Measurements from ENCODE around the gene SCAMP2. TPM values are rescaled to one million over a fixed set of nuclear protein-coding genes. Genes with fewer than 3 reads are reported as not detected.

The SCAMP2 gene
- total and polyA plus RNA-seq, 2 experiments from 2014 or later, result 34.7 to 51.3 TPM

DNA sequence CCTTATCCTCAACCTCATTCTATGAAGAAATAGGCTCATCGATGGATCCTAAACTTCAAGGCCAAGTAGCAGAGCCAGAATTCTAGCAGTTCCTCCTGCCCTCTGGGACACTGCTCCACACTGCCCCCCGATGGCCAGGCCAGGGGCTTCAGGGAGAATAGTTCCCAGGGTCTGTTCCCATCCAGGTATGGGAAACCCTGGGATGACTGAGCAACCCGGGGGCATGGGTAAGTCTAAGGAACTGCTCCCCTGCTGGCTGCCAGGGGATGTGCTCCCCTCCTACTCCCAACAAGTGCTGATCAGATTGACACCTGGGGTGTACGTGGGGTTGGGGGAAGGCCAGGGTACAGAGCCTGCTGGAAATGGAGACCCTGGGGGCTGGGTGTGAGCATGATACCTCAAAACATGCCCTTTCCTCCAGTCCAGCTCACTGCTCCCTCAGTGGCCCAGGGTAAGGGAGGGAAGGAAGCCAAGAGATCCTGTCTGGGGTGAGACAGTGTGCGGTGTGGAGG lies 37.8 kb downstream of the SCAMP2 start (continued):
- TF ChIP-seq, protein P1, sequence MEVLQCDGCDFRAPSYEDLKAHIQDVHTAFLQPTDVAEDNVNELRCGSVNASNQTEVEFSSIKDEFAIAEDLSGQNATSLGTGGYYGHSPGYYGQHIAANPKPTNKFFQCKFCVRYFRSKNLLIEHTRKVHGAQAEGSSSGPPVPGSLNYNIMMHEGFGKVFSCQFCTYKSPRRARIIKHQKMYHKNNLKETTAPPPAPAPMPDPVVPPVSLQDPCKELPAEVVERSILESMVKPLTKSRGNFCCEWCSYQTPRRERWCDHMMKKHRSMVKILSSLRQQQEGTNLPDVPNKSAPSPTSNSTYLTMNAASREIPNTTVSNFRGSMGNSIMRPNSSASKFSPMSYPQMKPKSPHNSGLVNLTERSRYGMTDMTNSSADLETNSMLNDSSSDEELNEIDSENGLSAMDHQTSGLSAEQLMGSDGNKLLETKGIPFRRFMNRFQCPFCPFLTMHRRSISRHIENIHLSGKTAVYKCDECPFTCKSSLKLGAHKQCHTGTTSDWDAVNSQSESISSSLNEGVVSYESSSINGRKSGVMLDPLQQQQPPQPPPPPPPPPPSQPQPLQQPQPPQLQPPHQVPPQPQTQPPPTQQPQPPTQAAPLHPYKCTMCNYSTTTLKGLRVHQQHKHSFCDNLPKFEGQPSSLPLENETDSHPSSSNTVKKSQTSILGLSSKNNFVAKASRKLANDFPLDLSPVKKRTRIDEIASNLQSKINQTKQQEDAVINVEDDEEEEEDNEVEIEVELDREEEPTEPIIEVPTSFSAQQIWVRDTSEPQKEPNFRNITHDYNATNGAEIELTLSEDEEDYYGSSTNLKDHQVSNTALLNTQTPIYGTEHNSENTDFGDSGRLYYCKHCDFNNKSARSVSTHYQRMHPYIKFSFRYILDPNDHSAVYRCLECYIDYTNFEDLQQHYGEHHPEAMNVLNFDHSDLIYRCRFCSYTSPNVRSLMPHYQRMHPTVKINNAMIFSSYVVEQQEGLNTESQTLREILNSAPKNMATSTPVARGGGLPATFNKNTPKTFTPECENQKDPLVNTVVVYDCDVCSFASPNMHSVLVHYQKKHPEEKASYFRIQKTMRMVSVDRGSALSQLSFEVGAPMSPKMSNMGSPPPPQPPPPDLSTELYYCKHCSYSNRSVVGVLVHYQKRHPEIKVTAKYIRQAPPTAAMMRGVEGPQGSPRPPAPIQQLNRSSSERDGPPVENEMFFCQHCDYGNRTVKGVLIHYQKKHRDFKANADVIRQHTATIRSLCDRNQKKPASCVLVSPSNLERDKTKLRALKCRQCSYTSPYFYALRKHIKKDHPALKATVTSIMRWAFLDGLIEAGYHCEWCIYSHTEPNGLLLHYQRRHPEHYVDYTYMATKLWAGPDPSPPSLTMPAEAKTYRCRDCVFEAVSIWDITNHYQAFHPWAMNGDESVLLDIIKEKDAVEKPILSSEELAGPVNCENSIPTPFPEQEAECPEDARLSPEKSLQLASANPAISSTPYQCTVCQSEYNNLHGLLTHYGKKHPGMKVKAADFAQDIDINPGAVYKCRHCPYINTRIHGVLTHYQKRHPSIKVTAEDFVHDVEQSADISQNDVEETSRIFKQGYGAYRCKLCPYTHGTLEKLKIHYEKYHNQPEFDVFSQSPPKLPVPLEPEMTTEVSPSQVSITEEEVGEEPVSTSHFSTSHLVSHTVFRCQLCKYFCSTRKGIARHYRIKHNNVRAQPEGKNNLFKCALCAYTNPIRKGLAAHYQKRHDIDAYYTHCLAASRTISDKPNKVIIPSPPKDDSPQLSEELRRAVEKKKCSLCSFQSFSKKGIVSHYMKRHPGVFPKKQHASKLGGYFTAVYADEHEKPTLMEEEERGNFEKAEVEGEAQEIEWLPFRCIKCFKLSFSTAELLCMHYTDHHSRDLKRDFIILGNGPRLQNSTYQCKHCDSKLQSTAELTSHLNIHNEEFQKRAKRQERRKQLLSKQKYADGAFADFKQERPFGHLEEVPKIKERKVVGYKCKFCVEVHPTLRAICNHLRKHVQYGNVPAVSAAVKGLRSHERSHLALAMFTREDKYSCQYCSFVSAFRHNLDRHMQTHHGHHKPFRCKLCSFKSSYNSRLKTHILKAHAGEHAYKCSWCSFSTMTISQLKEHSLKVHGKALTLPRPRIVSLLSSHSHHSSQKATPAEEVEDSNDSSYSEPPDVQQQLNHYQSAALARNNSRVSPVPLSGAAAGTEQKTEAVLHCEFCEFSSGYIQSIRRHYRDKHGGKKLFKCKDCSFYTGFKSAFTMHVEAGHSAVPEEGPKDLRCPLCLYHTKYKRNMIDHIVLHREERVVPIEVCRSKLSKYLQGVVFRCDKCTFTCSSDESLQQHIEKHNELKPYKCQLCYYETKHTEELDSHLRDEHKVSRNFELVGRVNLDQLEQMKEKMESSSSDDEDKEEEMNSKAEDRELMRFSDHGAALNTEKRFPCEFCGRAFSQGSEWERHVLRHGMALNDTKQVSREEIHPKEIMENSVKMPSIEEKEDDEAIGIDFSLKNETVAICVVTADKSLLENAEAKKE (CRISPR knock-in tag; IDR thresholded peaks at IDR 0.05), result no peak
- no peak for TF ChIP-seq POLR2AphosphoS5 (IDR thresholded peaks at IDR 0.05; ENCODE audit: low read depth)
- no peak for TF ChIP-seq ZNF331 (CRISPR knock-in tag; IDR thresholded peaks at IDR 0.05; ENCODE audit: low read depth)
- TF ChIP-seq, protein P2, sequence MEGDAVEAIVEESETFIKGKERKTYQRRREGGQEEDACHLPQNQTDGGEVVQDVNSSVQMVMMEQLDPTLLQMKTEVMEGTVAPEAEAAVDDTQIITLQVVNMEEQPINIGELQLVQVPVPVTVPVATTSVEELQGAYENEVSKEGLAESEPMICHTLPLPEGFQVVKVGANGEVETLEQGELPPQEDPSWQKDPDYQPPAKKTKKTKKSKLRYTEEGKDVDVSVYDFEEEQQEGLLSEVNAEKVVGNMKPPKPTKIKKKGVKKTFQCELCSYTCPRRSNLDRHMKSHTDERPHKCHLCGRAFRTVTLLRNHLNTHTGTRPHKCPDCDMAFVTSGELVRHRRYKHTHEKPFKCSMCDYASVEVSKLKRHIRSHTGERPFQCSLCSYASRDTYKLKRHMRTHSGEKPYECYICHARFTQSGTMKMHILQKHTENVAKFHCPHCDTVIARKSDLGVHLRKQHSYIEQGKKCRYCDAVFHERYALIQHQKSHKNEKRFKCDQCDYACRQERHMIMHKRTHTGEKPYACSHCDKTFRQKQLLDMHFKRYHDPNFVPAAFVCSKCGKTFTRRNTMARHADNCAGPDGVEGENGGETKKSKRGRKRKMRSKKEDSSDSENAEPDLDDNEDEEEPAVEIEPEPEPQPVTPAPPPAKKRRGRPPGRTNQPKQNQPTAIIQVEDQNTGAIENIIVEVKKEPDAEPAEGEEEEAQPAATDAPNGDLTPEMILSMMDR (conservative IDR thresholded peaks at IDR 0.05; ENCODE audit: low read depth in 2 of 2), result peak; percentile 88 to 98

DNA sequence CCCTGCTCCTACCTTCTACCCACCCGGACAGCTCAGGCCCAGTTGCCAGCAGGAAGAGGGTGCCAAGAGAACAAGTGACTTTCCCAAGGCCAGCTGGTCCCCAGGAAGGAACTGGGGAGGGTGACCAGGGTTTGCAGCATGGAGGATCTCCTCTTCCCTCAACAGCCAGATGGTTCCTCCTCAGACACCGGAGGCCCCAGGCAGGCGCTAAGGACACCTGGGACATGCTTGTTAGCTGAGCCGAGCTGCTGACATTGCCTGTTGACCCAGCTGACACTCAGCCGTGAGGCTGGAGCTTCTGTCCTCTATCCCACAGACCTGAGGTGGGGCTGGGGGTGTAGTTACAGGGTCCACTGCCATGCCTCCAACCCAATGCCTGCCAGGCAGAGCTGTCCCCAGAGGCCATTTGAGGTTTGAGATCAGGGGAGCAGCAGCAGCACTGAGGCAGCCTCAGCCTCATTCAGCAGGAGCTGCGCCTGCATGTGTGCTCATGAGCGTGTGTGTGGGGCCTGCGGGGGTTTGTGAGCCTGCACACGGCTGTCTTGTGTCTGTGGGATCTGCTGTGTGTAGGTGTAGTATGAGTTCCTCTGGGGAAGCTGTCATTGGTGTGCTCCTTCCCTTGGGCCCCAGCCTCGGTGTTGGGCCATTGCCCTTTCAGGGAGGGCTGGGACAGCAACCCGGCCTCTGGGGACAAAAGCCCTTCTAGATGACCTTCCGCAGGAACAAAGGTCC lies 39.6 kb downstream of the SCAMP2 start:
- H3K4me1 Mint-ChIP-seq, result peaks cover 19% of the 10 kb centered on the region
- no peak overlapping the region for H3K4me3 Mint-ChIP-seq
- Histone ChIP-seq H3K4me1 (ENCODE audit: insufficient read depth) (no peaks in the 10 kb centered on the region), H3K9me2 (ENCODE audit: insufficient read depth) (no peaks in the 10 kb centered on the region), H4K20me1 (replicated peaks; ENCODE audit: insufficient read depth) (no peaks in the 10 kb centered on the region), H3K27me3 (ENCODE audit: insufficient read depth) (no peaks in the 10 kb centered on the region), H3K27ac (ENCODE audit: low read depth) (no peak overlapping the region), H3K79me2 (replicated peaks; ENCODE audit: insufficient read depth) (no peaks in the 10 kb centered on the region), H2AFZ (no peak overlapping the region), H3K4me3 (no peak overlapping the region), H3K4me2 (no peak overlapping the region), H3F3A (replicated peaks; ENCODE audit: low read depth) (peaks cover 4% of the 10 kb centered on the region; the same call in 1 of the 2 replicates), H3K36me3 (ENCODE audit: insufficient read depth) (no peaks in the 10 kb centered on the region)
- ATAC-seq, result no peak
- H3K27ac Mint-ChIP-seq, result no peak overlapping the region
- peaks cover 7% of the 10 kb centered on the region for H3K36me3 Mint-ChIP-seq (ENCODE audit: low read depth)
- DNase-seq (ENCODE audit: low spot score), result no peak
- no peaks in the 10 kb centered on the region; the same call in 2 of the 3 replicates for H3K9me3 Mint-ChIP-seq
- H3K27me3 Mint-ChIP-seq (ENCODE audit: insufficient read depth, low read depth, poor library complexity), result peaks cover 16% of the 10 kb centered on the region
- TF ChIP-seq EZH2 (IDR thresholded peaks at IDR 0.05; ENCODE audit: low read depth, unreplicated experiment) (no peak), ZNF331 (CRISPR knock-in tag; IDR thresholded peaks at IDR 0.05; ENCODE audit: low read depth) (no peak), STAT1 (IDR thresholded peaks at IDR 0.05; ENCODE audit: unreplicated experiment) (no peak)

All from GM23338 (cell line).